VCaP (cell line): ENCODE data around the gene THADA.

Experiments
- H3K27ac ChIP-seq: fragments of 450-650 bp; 2 replicates; pipeline ENCODE4 v1.5.1; 2017
- TF ChIP-seq, protein P1 (sequence below): fragments of 450-650 bp; conservative IDR thresholded peaks from 2 replicates; pipeline ENCODE4 v1.5.1; 2017; ENCODE audit warnings: mild to moderate bottlenecking, moderate library complexity

The THADA gene

DNA sequence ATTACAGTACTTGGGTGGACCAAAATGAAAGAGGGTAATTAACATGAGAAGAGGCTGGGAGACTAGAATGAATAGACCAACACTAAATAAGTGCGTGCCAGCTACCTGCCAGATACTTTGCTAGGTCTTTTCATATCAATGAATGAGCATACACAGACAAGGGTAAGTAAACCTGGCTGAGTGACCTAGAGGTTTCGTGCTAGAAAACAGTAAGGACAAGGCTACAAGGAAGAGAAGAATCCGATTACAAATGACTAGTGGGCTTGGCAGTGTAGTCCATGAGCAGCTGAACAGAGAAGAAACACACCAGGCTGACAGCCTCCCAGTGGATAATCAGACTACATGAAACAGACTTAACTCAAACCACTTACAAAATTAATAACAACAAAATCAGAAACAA, 64.6 kb downstream of the THADA start:
- TF ChIP-seq, protein P1, sequence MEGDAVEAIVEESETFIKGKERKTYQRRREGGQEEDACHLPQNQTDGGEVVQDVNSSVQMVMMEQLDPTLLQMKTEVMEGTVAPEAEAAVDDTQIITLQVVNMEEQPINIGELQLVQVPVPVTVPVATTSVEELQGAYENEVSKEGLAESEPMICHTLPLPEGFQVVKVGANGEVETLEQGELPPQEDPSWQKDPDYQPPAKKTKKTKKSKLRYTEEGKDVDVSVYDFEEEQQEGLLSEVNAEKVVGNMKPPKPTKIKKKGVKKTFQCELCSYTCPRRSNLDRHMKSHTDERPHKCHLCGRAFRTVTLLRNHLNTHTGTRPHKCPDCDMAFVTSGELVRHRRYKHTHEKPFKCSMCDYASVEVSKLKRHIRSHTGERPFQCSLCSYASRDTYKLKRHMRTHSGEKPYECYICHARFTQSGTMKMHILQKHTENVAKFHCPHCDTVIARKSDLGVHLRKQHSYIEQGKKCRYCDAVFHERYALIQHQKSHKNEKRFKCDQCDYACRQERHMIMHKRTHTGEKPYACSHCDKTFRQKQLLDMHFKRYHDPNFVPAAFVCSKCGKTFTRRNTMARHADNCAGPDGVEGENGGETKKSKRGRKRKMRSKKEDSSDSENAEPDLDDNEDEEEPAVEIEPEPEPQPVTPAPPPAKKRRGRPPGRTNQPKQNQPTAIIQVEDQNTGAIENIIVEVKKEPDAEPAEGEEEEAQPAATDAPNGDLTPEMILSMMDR = no peak
- H3K27ac ChIP-seq = peak overlapping the region; percentile 23

- TF ChIP-seq, protein P1 = no peak
- H3K27ac ChIP-seq = no peak overlapping the region
These were observed 68.8 kb downstream of the THADA start for GRCh38 chr2:43526994-43527393.

- TF ChIP-seq, protein P1 = no peak
- no peak overlapping the region for H3K27ac ChIP-seq
These were observed 70.3 kb downstream of the THADA start for GRCh38 chr2:43525506-43525905.

DNA sequence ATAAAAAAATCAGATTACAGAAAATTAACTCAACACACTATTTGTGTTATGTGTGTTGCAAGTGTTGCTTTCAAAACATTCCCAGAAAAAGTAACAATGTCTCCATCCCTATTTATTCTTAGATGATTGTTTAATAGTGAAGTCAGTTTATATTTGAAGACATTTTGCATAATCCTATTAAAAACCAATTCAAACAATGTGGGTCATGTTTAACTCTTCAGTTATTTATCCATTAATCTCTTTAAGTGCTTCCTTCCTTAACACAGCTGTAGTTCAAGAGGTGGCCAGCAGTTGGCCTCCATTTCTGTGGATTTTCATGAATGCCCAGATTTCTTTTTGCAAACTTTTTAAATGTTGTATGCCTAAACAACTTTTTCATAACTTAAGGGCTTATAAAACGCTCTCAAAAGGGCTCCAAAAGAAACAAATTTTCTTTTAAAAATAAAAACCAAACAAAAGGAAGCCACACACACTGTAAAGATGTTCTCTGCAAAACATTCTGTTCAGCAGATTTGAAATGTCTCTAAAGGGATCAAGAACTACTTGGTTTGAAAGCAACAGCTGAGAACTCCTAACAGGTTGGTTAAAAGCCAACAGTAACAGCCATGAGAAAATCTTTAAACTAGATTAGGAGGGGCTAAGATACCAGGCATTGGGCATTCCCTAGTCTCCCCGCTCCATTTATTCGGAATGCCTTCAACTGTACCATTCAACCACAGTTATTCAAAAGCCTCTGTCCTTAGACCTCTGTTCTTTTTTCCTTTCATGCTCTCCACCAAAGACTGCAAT, 71.5 kb downstream of the THADA start:
- no peak overlapping the region for H3K27ac ChIP-seq
- TF ChIP-seq, protein P1 = peak; percentile 56

DNA sequence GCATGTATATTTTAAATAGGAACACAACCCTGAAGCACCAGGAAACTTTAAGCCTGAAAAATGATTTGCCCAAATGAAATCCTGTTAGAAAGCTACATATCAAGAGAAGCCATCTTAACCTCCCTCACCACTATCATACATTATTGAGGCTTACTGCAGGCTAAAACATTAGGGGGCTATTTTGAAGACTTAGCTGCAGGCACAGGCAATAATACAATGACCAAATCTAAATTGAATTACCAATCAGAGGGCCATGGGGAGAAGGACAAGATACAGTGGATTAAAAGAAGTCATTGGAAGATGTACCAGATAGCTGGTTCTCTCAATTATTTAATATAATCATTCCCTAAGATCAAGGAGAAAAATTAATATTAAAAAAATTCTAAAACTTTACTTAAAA, 73.7 kb downstream of the THADA start:
- no peak overlapping the region for H3K27ac ChIP-seq
- TF ChIP-seq, protein P1 = no peak

- no peak overlapping the region for H3K27ac ChIP-seq
- TF ChIP-seq, protein P1 = no peak
These were observed 74.3 kb downstream of the THADA start for GRCh38 chr2:43521568-43521967.

DNA sequence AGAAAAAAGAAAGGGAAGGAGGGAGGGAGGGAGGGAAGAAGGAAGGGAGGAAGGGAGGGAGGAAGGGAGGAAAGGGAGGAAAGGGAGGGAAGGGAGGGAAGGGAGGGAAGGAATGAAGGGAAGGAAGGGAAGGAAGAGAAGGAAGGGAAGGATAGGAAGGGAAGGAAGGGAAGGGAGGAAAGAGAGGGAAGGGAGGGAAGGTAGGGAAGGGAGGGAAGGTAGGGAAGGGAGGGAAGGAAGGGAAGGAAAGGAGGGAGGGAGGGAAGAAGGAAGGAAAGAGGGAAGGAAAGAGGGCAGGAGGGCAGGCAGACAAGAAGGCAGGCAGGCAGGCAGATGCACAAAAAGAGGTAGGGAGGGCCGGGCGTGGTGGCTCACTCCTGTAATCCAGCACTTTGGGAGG, 74.9 kb downstream of the THADA start:
- TF ChIP-seq, protein P1 = no peak

More for the DNA sequence above, 74.9 kb downstream of the THADA start:
- no peak overlapping the region for H3K27ac ChIP-seq
